ENCODE results near the gene PPP2R2C.

DNA sequence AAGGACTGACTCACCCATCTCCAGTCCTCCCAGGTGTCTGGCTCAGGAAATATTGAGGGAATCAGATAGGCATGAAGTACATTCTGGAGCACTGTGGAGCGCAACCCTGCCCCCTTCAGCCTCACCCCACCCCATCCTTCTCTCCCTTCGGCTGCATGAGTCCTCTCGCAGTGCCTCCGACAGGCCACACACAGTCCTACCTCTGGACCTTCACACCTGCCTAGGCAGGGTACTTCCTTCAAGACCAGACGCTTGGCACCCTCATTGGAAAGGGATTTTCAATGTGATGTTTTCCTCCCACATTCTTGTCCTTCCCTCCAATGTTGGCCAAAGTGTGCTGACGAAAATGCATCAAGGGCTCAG lies 26.8 kb upstream of the PPP2R2C start:
- TF ChIP-seq POLR2A (IDR thresholded peaks at IDR 0.05) (no peak), EP300 (IDR thresholded peaks at IDR 0.05) (no peak), POLR2AphosphoS5 (IDR thresholded peaks at IDR 0.05) (no peak)
- TF ChIP-seq, protein P1, sequence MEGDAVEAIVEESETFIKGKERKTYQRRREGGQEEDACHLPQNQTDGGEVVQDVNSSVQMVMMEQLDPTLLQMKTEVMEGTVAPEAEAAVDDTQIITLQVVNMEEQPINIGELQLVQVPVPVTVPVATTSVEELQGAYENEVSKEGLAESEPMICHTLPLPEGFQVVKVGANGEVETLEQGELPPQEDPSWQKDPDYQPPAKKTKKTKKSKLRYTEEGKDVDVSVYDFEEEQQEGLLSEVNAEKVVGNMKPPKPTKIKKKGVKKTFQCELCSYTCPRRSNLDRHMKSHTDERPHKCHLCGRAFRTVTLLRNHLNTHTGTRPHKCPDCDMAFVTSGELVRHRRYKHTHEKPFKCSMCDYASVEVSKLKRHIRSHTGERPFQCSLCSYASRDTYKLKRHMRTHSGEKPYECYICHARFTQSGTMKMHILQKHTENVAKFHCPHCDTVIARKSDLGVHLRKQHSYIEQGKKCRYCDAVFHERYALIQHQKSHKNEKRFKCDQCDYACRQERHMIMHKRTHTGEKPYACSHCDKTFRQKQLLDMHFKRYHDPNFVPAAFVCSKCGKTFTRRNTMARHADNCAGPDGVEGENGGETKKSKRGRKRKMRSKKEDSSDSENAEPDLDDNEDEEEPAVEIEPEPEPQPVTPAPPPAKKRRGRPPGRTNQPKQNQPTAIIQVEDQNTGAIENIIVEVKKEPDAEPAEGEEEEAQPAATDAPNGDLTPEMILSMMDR (IDR thresholded peaks at IDR 0.05), result no peak
